ENCODE measurements around the gene PARD3B. TPM values are rescaled to one million over a fixed set of nuclear protein-coding genes. Genes with fewer than 3 reads are reported as not detected.

Gene PARD3B
- total RNA-seq, 1 experiment from 2014 or later = 3.6 TPM

DNA sequence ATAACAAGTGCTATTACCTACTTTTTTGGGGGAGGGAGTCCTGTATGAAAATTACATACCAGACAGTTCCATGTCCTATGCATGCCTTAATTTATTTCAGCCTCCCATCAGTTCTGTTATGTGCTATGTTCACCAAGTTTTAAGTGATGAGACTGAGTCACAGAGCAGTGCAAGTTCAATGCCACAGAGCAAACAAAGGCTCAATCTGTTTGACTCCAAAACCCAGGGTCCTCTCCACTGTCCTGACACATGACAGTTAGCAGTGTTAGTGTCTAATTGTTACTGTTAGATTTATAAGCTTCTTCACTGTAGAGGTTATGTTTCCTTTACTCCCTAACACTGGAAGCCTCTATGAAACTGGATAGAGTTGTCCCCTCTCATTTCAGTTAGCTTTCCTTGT, 498.0 kb downstream of the PARD3B start:
- CTCF ChIA-PET = no interaction called here
- Histone ChIP-seq H3K4me3 (ENCODE audit: low read depth in 2 of 2, low read length in 2 of 2) (no peak overlapping the region), H3K9me3 (ENCODE audit: control insufficient read depth, insufficient read depth, low read depth, low read length) (no peaks in the 10 kb centered on the region), H3K27ac (ENCODE audit: low read length) (no peak overlapping the region), H3K27me3 (ENCODE audit: control insufficient read depth, insufficient read depth, low read length) (no peaks in the 10 kb centered on the region), H3K4me1 (ENCODE audit: control insufficient read depth, insufficient read depth, low read length) (no peaks in the 10 kb centered on the region; the same call in 1 of the 2 replicates), H3K36me3 (ENCODE audit: control insufficient read depth, insufficient read depth, low read length) (no peaks in the 10 kb centered on the region)
- intact Hi-C loops (cut with micrococcal nuclease; ENCODE audit: unreplicated experiment) (no loop called here), in situ Hi-C loops (cut with HindIII; ENCODE audit: low pct_unique_long_range_greater_than_20kb, low sequenced_read_pairs) (no loop called here)
- no peak for ATAC-seq
- POLR2A ChIA-PET = no interaction called here
- no peak for DNase-seq (ENCODE audit: low read depth, low spot score)
- no TSS peak for BruUV-seq (replicated peaks)
- TF ChIP-seq SIN3A (IDR thresholded peaks at IDR 0.05; ENCODE audit: borderline replicate concordance, insufficient read depth, low read depth, low read length) (no peak), TCF7L2 (IDR thresholded peaks at IDR 0.05; ENCODE audit: low read depth, low read length) (no peak), POLR2AphosphoS5 (IDR thresholded peaks at IDR 0.05; ENCODE audit: low read depth, low read length) (no peak)
- TF ChIP-seq, protein P1, sequence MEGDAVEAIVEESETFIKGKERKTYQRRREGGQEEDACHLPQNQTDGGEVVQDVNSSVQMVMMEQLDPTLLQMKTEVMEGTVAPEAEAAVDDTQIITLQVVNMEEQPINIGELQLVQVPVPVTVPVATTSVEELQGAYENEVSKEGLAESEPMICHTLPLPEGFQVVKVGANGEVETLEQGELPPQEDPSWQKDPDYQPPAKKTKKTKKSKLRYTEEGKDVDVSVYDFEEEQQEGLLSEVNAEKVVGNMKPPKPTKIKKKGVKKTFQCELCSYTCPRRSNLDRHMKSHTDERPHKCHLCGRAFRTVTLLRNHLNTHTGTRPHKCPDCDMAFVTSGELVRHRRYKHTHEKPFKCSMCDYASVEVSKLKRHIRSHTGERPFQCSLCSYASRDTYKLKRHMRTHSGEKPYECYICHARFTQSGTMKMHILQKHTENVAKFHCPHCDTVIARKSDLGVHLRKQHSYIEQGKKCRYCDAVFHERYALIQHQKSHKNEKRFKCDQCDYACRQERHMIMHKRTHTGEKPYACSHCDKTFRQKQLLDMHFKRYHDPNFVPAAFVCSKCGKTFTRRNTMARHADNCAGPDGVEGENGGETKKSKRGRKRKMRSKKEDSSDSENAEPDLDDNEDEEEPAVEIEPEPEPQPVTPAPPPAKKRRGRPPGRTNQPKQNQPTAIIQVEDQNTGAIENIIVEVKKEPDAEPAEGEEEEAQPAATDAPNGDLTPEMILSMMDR (IDR thresholded peaks at IDR 0.05) = no peak
- TF ChIP-seq, protein P2, sequence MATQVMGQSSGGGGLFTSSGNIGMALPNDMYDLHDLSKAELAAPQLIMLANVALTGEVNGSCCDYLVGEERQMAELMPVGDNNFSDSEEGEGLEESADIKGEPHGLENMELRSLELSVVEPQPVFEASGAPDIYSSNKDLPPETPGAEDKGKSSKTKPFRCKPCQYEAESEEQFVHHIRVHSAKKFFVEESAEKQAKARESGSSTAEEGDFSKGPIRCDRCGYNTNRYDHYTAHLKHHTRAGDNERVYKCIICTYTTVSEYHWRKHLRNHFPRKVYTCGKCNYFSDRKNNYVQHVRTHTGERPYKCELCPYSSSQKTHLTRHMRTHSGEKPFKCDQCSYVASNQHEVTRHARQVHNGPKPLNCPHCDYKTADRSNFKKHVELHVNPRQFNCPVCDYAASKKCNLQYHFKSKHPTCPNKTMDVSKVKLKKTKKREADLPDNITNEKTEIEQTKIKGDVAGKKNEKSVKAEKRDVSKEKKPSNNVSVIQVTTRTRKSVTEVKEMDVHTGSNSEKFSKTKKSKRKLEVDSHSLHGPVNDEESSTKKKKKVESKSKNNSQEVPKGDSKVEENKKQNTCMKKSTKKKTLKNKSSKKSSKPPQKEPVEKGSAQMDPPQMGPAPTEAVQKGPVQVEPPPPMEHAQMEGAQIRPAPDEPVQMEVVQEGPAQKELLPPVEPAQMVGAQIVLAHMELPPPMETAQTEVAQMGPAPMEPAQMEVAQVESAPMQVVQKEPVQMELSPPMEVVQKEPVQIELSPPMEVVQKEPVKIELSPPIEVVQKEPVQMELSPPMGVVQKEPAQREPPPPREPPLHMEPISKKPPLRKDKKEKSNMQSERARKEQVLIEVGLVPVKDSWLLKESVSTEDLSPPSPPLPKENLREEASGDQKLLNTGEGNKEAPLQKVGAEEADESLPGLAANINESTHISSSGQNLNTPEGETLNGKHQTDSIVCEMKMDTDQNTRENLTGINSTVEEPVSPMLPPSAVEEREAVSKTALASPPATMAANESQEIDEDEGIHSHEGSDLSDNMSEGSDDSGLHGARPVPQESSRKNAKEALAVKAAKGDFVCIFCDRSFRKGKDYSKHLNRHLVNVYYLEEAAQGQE (IDR thresholded peaks at IDR 0.05; ENCODE audit: insufficient read depth in 1 of 2, low read depth in 2 of 2, low read length in 1 of 2) = no peak

DNA sequence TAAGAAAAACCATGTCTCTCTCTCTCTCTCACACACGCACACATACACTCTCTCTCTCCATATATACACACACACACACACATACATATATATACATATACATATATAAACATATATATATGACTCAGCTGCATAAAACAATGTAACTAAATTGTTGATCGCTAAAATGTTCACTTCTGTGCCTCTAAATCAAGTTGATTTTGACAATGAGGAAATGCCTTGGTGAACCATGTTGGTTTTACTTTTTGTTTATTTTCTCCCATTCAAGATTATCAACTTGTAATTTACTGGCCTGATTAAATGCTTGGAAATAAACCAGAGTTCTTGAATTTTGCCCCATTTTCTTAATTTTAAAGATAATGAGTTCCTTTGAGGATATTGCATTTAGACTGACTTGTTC, 500.4 kb downstream of the PARD3B start:
- in situ Hi-C loops (cut with HindIII; ENCODE audit: low pct_unique_long_range_greater_than_20kb, low sequenced_read_pairs) (no loop called here), intact Hi-C loops (cut with micrococcal nuclease; ENCODE audit: unreplicated experiment) (no loop called here)
- Histone ChIP-seq H3K4me3 (ENCODE audit: low read depth in 2 of 2, low read length in 2 of 2) (no peak overlapping the region), H3K4me1 (ENCODE audit: control insufficient read depth, insufficient read depth, low read length) (no peaks in the 10 kb centered on the region; the same call in 1 of the 2 replicates), H3K9me3 (ENCODE audit: control insufficient read depth, insufficient read depth, low read depth, low read length) (no peaks in the 10 kb centered on the region), H3K27me3 (ENCODE audit: control insufficient read depth, insufficient read depth, low read length) (no peaks in the 10 kb centered on the region), H3K27ac (ENCODE audit: low read length) (no peak overlapping the region; the same call in 1 of the 2 replicates), H3K36me3 (ENCODE audit: control insufficient read depth, insufficient read depth, low read length) (no peaks in the 10 kb centered on the region)
- ATAC-seq (no peak), DNase-seq (ENCODE audit: low read depth, low spot score) (no peak)
- ChIA-PET CTCF (no interaction called here), POLR2A (no interaction called here)
- TF ChIP-seq SIN3A (IDR thresholded peaks at IDR 0.05; ENCODE audit: borderline replicate concordance, insufficient read depth, low read depth, low read length) = no peak
- TF ChIP-seq, protein P1 (IDR thresholded peaks at IDR 0.05) = no peak
- TF ChIP-seq, protein P2 (IDR thresholded peaks at IDR 0.05; ENCODE audit: insufficient read depth in 1 of 2, low read depth in 2 of 2, low read length in 1 of 2) = no peak
- no TSS peak for BruUV-seq (replicated peaks)

All from Panc1 (cell line).